Esophagus squamous epithelium (tissue), 5 donors: Measurements from ENCODE around the gene LAT. TPM values are rescaled to one million over a fixed set of nuclear protein-coding genes. Genes with fewer than 3 reads are reported as not detected.

Experiments
- DNase-seq: peaks from one replicate; lab custom pipeline; 2025; lab: John Stamatoyannopoulos, UW
- H3K27ac ChIP-seq, 4 donors: fragments of 200-600 bp; sonication (generic); one replicate each; pipeline ENCODE4 v1.5.1; 2016 to 2019; ENCODE audit warnings: mild to moderate bottlenecking in 1 of 4
- H3K27me3 ChIP-seq, 4 donors: fragments of 200-600 bp; sonication (generic); 1 replicate in 3 of 4; 2 replicates in 1 of 4; pipeline versions ENCODE4 v1.5.1 to v1.6.0; 2017 to 2021; ENCODE audit warnings: antibody characterized with exemption in 1 of 4
- H3K36me3 ChIP-seq, 3 donors: fragments of 200-600 bp; sonication (generic); one replicate each; pipeline ENCODE4 v1.5.1; 2016 to 2019
- H3K4me1 ChIP-seq, 3 donors: fragments of 200-600 bp; sonication (generic); one replicate each; pipeline ENCODE4 v1.5.1; 2017 to 2019
- H3K4me3 ChIP-seq, 4 donors: fragments of 200-600 bp; sonication (generic); 1 replicate in 3 of 4; 2 replicates in 1 of 4; pipeline ENCODE4 v1.5.1; 2016 to 2019; ENCODE audit warnings: mild to moderate bottlenecking in 2 of 4, moderate library complexity in 1 of 4
- H3K9me3 ChIP-seq, 3 donors: fragments of 200-600 bp; sonication (generic); one replicate each; pipeline ENCODE4 v1.5.1; 2016 to 2019
- POLR2A ChIP-seq, 4 donors: fragments of 450-650 bp; IDR thresholded peaks; one replicate each; pipeline ENCODE4 v1.6.1; 2017; ENCODE audit warnings: antibody characterized with exemption in 4 of 4, mild to moderate bottlenecking in 4 of 4, moderate library complexity in 3 of 4
- WGBS, 2 donors: methylation state at CpG; one replicate each; pipeline ENCODE4 v1.1.5; 2018; 5-methylcytosine and 5-hydroxymethylcytosine counted together
- intact Hi-C: fragments of 100-400 bp; cut with DNase I; formaldehyde crosslinking; loops from one replicate; pipeline ENCODE4 v1.15.0; 2022
- total RNA-seq, 4 donors: library from RNA; depleted of rRNA; stranded (reverse); fragments of >200 nt; gene quantifications; one replicate each; pipeline ENCODE4 v1.1.0, GENCODE V29; 2016
- TF ChIP-seq, protein P1 (sequence below), 6 experiments: fragments of 450-650 bp in 4 of 6; fragments of 200-600 bp in 2 of 6; sonication (generic) in 2 of 6; IDR thresholded peaks; one replicate each; pipeline ENCODE4 v1.5.1; 2016 to 2019; ENCODE audit warnings: antibody characterized with exemption in 6 of 6, mild to moderate bottlenecking in 4 of 6, moderate library complexity in 4 of 6
- donor health status: DM: yes; HTN: yes; CAD: no.

LAT gene
- total RNA-seq, 4 donors from 2014 or later, result 0.76 to 7.4 (median 2.5) TPM

DNA sequence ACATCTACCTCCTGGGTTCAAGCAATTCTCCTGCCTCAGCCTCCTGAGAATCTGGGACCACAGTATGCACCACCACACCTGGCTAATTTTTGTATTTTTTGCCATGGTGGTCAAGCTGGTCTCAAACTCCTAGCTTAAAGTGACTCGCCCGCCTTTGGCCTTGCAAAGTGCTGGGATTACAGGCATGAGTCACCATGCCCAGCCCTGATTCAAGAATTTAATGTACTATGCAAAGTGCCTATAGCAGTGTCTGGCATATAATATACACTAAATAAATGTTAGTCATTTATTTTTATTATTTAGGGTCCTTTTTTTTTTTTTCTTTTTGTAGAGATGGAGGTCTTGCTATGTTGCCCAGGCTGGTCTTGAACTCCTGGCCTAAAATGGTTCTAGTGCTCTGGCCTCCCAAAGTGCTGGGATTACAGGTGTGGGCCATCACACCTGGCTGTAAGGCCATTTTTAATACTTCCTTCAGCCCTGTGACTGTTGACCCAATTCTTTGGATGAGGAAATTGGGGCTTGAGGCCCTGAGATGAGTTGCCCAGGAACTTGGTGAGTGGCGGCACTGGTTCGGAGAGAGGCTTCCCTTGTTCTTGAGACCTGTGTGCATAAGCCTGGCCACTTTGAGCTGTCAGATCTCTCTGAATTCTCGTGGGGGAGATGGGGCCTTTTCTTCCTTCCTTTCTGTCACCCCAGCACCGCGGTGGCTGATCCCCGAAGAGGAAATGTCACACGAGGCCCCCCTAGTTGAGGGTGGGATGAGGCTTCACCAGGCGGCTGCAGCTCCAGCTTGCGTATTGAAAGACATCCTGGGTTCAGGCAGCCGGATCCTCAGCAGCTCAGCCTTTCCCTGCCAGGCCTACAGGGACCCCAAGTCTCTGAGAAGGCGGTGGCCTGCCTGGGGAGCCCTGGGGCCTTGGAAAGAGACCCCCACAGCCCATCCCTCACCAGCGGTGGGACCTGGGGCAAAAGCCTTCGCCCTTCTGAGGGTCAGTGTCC lies 38.7 kb downstream of the LAT start:
- DNase-seq, result no peak
- H3K4me3 ChIP-seq, result no peak overlapping the region
- intact Hi-C loops, result no loop called here
- peaks cover 0 to 8% (median 0%) of the 10 kb centered on the region in 3 donors for H3K4me1 ChIP-seq
- H3K27me3 ChIP-seq, result peaks cover 0 to 39% (median 0%) of the 10 kb centered on the region in 4 donors
- 50 to 54% methylated on average over 3 to 12 of the region's 15 CpGs for WGBS, 2 donors
- no peaks in the 10 kb centered on the region for H3K9me3 ChIP-seq
- H3K27ac ChIP-seq, result no peak overlapping the region
- TF ChIP-seq, protein P1, sequence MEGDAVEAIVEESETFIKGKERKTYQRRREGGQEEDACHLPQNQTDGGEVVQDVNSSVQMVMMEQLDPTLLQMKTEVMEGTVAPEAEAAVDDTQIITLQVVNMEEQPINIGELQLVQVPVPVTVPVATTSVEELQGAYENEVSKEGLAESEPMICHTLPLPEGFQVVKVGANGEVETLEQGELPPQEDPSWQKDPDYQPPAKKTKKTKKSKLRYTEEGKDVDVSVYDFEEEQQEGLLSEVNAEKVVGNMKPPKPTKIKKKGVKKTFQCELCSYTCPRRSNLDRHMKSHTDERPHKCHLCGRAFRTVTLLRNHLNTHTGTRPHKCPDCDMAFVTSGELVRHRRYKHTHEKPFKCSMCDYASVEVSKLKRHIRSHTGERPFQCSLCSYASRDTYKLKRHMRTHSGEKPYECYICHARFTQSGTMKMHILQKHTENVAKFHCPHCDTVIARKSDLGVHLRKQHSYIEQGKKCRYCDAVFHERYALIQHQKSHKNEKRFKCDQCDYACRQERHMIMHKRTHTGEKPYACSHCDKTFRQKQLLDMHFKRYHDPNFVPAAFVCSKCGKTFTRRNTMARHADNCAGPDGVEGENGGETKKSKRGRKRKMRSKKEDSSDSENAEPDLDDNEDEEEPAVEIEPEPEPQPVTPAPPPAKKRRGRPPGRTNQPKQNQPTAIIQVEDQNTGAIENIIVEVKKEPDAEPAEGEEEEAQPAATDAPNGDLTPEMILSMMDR (IDR thresholded peaks at IDR 0.05), result no peak
- no peaks in the 10 kb centered on the region for H3K36me3 ChIP-seq

DNA sequence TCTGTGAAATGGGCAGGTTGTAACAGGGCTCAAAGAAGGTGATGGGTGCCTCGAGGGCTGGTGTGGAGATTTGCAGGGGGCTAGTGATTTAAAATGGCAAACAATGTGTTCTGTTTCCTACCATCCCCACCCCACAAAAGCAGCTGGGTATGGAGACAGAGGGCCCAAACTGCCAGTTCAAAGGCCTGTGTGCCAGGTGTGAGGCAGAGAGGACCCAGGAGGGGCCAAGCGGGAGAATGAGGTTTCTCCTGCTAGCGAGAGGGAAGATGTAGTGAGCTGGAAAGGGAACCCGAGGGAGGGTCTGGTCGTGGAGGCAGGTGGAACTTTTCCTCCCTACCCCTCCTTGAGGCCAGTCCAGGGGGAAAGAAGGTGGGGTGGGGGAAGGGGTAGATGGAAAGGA lies 39.4 kb downstream of the LAT start:
- peaks cover 0 to 15% (median 0%) of the 10 kb centered on the region in 3 donors for H3K4me1 ChIP-seq
- H3K27ac ChIP-seq, result no peak overlapping the region
- TF ChIP-seq, protein P1 (IDR thresholded peaks at IDR 0.05), result no peak
- TF ChIP-seq POLR2A (IDR thresholded peaks at IDR 0.05), result no peak
- H3K9me3 ChIP-seq, result no peaks in the 10 kb centered on the region
- intact Hi-C loops, result no loop called here
- DNase-seq, result no peak
- 52 to 77% methylated on average over 4 to 5 of the region's 5 CpGs for WGBS, 2 donors
- peaks cover 0 to 44% (median 0%) of the 10 kb centered on the region in 4 donors for H3K27me3 ChIP-seq
- H3K4me3 ChIP-seq, result no peak overlapping the region
- H3K36me3 ChIP-seq, result no peaks in the 10 kb centered on the region

DNA sequence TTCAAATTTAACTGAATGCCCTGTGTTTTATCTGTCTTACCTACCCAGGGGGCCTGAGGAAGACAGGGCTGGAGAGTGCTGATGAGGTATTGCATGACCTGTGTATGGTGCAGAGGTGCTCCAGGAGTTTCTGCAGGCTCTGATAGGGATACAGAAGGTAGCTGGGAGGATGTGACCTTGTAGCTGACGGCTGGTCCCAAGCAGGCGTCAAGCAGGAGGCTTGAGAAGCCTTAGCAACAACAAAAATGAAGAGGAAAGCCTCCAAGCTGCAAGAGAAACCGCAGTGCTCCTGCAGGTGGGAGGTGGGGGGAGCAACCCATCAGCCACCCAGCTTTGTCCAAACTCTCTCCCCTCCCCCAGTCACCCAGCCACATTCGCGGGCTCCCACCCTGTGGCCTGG lies 40.4 kb downstream of the LAT start:
- Histone ChIP-seq H3K36me3 (no peaks in the 10 kb centered on the region), H3K4me3 (no peak overlapping the region), H3K4me1 (peaks cover 0 to 16% (median 0%) of the 10 kb centered on the region in 3 donors), H3K27me3 (peaks cover 0 to 46% (median 0%) of the 10 kb centered on the region in 4 donors), H3K9me3 (no peaks in the 10 kb centered on the region), H3K27ac (no peak overlapping the region)
- intact Hi-C loops, result no loop called here
- 40 to 58% methylated on average over 1 to 4 of the region's 5 CpGs for WGBS, 2 donors
- no peak for DNase-seq
- TF ChIP-seq POLR2A (IDR thresholded peaks at IDR 0.05), result no peak
- TF ChIP-seq, protein P1 (IDR thresholded peaks at IDR 0.05), result no peak

DNA sequence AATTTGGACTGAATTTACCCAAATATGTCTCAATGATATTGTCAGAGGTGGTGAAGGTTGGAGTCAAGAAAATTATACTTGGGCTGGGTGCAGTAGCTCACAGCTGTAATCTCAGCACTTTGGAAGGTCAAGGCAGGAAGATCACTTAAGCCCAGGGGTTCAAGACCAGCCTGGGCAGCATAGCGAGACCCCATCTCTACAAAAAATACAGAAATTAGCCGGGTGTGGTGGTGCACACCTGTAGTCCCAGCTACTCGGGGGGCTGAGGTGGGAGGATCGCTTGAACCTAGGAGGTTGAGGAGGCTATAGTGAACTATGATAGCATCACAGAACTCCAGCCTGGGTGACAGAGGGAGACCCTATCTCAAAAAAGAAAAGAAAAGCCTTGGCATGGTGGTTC lies 40.9 kb downstream of the LAT start:
- H3K4me3 ChIP-seq, result no peak overlapping the region
- H3K4me1 ChIP-seq, result peaks cover 0 to 16% (median 0%) of the 10 kb centered on the region in 3 donors
- no peak overlapping the region for H3K27ac ChIP-seq
- DNase-seq, result no peak
- TF ChIP-seq, protein P1 (IDR thresholded peaks at IDR 0.05), result no peak
- TF ChIP-seq POLR2A (IDR thresholded peaks at IDR 0.05), result no peak
- H3K36me3 ChIP-seq, result no peaks in the 10 kb centered on the region
- intact Hi-C loops, result no loop called here
- 91 to 97% methylated on average over 4 of the region's 4 CpGs for WGBS, 2 donors
- peaks cover 0 to 46% (median 0%) of the 10 kb centered on the region in 4 donors for H3K27me3 ChIP-seq
- H3K9me3 ChIP-seq, result no peaks in the 10 kb centered on the region
